ENCODE results near the gene GJD3. TPM values are rescaled to one million over a fixed set of nuclear protein-coding genes. Genes with fewer than 3 reads are reported as not detected.
A peak's percentile ranks its signal among the peaks of the same experiment; 100 is the strongest.

GJD3 gene
- total RNA-seq, 1 donor from 2014 or later = 1.1 TPM

DNA sequence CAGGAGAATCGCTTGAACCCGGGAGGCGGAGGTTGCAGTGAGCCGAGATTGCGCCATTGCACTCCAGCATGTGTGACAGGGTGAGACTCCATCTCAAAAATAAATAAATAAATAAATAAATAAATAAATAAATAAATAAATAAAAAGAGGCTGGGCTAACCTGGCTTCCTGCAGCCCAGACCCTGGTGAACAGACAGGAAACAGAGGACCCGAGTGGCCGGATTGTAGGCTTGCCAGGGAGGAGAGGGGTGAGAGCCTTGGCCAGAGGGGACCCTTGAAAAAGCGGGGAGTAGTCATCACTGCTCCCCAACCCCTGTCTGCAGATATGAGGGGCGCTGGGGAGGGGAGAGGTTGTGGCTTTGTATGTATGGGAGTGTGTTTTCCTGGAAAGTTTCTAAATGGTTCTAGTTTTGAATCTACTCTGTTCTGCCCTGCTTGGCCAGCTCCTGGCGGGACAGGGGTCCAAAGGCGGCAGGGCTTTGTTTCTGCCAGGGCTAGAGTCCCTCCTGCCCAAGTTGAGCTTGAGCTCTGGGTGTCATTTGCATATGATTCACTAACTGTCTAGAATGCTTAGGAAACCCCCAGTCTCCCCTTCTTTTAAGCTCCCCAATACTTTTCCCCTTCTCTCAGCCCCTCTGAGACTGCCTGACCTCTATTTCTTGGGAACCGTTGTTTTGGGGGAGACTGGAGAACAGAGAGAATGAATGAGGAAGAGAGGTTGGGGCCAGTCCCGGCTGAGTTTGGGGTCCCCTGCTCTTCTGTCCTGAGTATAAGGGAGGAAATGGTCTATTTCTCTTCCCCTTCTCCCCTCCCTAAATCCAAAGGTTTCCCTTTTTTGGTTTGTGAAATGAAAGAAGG, 39.2 kb downstream of the GJD3 start:
- H3K4me3 Mint-ChIP-seq (ENCODE audit: unreplicated experiment) = no peak overlapping the region
- no peak for DNase-seq (ENCODE audit: low spot score)
- peaks cover 57% of the 10 kb centered on the region for H3K4me1 Mint-ChIP-seq (ENCODE audit: unreplicated experiment)

DNA sequence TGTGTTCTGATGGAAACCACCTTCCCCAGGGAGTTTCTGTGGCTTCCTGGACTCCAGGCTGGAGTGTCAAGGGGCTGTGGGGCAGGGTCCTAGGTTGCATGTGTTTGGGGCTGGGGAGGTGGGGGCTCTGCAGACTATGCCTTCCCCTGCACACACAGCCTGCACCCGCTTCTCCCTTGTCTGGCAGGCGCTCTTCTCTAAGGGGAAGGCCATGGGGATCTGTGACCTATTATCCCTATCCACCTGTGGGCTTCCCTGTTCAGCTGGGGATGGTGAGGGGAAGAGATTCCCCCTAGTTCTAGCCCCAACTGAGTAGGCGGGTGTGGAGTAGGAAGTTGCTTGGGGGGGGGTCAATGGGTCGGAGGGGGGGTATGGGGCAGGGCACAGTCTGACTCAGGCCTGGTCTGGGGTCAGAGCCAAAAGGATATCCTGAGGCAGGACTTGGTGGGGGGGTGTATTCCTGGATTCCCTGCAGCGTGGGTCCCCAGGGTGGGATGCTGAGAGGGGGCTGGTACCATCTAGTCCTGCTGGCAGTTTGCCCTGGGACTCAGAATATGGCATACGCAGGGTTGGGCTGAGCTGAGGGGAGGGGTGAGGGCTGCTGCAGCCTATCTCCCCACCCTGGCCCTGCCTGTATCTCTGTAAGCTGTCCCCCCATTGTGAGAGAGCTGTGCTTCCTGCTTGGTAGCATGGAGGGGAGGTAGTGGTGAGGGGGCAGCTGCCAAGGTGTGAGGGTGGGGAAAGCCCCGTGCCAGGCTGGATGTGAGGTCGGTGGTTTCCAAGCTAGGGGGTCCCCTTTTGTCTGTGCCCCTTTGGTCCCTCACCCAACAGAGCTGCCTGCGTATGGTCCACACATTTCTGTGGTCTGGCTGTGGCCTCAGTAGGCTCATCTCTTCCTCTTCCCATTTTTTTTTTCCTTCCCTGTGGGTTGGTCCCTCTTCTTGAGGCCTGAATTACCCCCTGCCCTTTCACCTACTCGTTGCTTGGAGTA, 40.9 kb downstream of the GJD3 start:
- Mint-ChIP-seq H3K4me3 (ENCODE audit: unreplicated experiment) (no peak overlapping the region), H3K27me3 (ENCODE audit: unreplicated experiment) (peaks cover 34% of the 10 kb centered on the region), H3K36me3 (ENCODE audit: low read depth, unreplicated experiment) (no peaks in the 10 kb centered on the region), H3K27ac (ENCODE audit: unreplicated experiment) (peak overlapping the region; percentile 99), H3K9me3 (ENCODE audit: unreplicated experiment) (no peaks in the 10 kb centered on the region), H3K4me1 (ENCODE audit: unreplicated experiment) (peaks cover 66% of the 10 kb centered on the region)
- TF ChIP-seq, protein P1, sequence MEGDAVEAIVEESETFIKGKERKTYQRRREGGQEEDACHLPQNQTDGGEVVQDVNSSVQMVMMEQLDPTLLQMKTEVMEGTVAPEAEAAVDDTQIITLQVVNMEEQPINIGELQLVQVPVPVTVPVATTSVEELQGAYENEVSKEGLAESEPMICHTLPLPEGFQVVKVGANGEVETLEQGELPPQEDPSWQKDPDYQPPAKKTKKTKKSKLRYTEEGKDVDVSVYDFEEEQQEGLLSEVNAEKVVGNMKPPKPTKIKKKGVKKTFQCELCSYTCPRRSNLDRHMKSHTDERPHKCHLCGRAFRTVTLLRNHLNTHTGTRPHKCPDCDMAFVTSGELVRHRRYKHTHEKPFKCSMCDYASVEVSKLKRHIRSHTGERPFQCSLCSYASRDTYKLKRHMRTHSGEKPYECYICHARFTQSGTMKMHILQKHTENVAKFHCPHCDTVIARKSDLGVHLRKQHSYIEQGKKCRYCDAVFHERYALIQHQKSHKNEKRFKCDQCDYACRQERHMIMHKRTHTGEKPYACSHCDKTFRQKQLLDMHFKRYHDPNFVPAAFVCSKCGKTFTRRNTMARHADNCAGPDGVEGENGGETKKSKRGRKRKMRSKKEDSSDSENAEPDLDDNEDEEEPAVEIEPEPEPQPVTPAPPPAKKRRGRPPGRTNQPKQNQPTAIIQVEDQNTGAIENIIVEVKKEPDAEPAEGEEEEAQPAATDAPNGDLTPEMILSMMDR (IDR thresholded peaks at IDR 0.05; ENCODE audit: unreplicated experiment) = no peak
- DNase-seq (ENCODE audit: low spot score) = no peak

More for the DNA sequence above, 39.2 kb downstream of the GJD3 start:
- H3K27ac Mint-ChIP-seq (ENCODE audit: unreplicated experiment) = peak overlapping the region; percentile 84
- peaks cover 25% of the 10 kb centered on the region for H3K27me3 Mint-ChIP-seq (ENCODE audit: unreplicated experiment)
- H3K36me3 Mint-ChIP-seq (ENCODE audit: low read depth, unreplicated experiment) = no peaks in the 10 kb centered on the region
- no peaks in the 10 kb centered on the region for H3K9me3 Mint-ChIP-seq (ENCODE audit: unreplicated experiment)
- TF ChIP-seq, protein P1 (IDR thresholded peaks at IDR 0.05; ENCODE audit: unreplicated experiment) = no peak

DNA sequence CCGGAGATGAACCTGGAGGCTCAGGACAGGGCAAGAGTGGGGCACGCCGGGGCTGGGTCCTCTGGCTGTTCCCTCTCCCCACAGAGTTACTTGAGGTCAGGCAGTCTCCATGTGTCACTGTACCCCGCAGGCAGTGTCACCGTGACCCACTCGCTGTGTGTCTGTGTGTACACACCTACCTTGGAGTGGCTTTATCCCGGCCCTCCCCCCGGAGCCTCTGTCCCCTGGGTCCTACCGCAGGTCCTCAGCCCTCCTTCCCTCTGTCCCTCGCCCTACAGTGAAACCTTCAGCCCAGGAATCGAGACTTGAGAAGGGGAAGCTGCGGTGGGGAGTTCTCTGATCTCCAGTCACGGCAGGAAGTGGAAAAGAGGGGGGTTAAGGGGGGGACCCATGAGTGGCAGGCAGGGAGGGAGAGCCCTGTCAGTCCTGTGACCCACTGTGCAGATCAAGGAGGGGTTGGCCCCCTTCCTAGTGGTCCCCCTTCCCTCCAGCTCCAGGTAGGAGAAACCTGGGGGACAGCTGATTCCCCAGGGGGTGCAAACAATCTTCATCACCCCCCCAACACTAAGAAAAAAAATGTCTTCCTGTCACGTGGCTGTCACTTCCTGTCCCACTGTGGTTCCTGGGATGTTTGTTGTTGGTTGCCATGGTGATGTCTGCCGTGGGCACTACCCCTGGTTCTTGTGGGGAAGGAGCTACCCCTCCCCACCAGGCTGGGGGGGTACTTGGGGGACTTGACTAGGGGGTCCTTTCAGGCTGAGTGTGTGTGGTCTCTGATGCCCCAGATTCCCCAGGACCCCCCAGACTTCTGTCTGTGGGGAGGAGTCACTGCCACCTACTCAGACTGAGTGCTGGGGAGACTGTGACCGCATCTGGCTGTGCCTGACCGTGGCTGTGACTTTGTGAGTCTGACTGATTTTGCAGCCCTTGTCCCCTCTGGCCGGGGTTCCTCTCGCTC, 41.9 kb downstream of the GJD3 start:
- Mint-ChIP-seq H3K4me1 (ENCODE audit: unreplicated experiment) (peaks cover 71% of the 10 kb centered on the region), H3K27me3 (ENCODE audit: unreplicated experiment) (peaks cover 32% of the 10 kb centered on the region), H3K9me3 (ENCODE audit: unreplicated experiment) (no peaks in the 10 kb centered on the region), H3K4me3 (ENCODE audit: unreplicated experiment) (peak overlapping the region; percentile 69), H3K27ac (ENCODE audit: unreplicated experiment) (peak overlapping the region; percentile 99), H3K36me3 (ENCODE audit: low read depth, unreplicated experiment) (no peaks in the 10 kb centered on the region)
- DNase-seq (ENCODE audit: low spot score) = peak; percentile 71
- TF ChIP-seq, protein P1 (IDR thresholded peaks at IDR 0.05; ENCODE audit: unreplicated experiment) = no peak

DNA sequence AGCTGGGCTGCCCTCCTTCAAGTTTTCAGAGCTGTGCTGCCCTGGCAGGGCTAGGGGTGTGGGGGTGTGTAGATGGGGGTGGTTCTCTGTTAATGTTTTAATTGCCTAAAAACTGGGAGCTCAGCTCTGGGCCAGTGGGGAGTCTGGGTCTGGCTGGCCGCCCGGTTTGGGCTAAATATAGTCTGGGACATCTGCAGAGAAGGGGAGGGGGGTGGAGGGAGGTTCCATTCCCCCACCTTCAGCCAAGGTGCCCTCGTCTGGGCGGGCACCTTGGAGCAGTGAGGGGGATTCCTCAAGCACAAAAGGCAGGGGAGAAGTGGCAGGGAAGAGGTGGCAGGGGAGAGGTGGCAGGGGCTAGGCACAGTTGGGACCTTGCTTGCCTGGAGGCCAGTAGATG, 42.6 kb downstream of the GJD3 start:
- no peak for DNase-seq (ENCODE audit: low spot score)
- Mint-ChIP-seq H3K27me3 (ENCODE audit: unreplicated experiment) (peaks cover 32% of the 10 kb centered on the region), H3K4me3 (ENCODE audit: unreplicated experiment) (no peak overlapping the region), H3K27ac (ENCODE audit: unreplicated experiment) (peak overlapping the region; percentile 99), H3K9me3 (ENCODE audit: unreplicated experiment) (no peaks in the 10 kb centered on the region), H3K36me3 (ENCODE audit: low read depth, unreplicated experiment) (no peaks in the 10 kb centered on the region), H3K4me1 (ENCODE audit: unreplicated experiment) (peaks cover 77% of the 10 kb centered on the region)
- TF ChIP-seq, protein P1 (IDR thresholded peaks at IDR 0.05; ENCODE audit: unreplicated experiment) = no peak
